ENCODE measurements around the gene STX1A. TPM values are rescaled to one million over a fixed set of nuclear protein-coding genes. Genes with fewer than 3 reads are reported as not detected.
A peak's percentile ranks its signal among the peaks of the same experiment; 100 is the strongest.

STX1A gene
- 2.5 and 6.5 TPM in 2 replicates for total RNA-seq (2014; rRNA removed; shearing (Covaris generic))

- DNase-seq (ENCODE audit: low spot score) = peak; percentile 68
- in situ Hi-C loops (cut with HindIII; ENCODE audit: low sequenced_read_pairs) = no loop called here
Measured at GRCh38 chr7:73718905-73719805, at the start of gene STX1A. STX1A (minus strand) TSS chr7:73719669; CDS start chr7:73719631, 38 bp downstream.

DNA sequence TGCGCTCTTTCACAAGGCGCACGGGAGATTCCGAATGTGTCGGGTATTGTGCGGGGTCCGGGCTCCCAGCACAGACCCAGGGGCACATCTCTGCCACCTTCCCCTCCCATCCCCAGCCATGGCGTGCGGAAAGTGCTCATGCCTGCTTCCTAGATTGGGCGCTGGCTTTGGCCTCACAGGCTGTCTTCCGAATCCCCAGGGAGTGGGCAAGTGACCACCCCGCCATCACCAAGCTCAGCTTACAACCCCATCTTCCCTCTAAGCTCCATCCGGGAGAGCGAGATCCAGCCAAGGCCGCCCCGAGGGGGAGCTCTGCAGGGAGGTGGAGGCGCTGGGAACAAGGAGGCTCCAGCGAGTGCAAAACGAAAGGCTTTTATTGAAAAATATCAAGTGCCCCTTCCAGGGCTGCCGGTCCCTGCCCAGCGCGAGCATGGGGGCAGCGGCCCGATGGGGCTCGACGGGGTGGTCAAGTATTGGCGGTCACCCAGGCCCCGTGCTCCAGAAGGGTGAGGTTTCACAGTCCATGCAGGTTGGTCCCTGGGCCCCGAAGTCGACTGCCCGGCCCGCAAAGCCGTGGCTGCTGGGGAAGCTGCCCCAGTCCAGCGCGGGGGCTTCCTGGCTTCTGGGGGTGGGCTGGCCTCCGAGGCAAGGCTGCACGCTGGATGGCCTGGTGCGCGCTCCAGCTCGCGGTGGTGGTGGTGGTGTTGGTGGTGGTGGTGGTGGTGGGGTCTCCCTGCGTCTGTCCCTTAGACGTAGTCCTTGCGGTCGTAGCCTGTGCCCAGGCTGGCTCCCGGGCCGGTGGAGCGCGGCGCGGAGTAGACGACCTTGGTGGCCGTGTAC is 49.4 kb upstream of the STX1A start:
- DNase-seq (ENCODE audit: low spot score) = no peak
- in situ Hi-C loops (cut with HindIII; ENCODE audit: low sequenced_read_pairs) = no loop called here

- in situ Hi-C loops (cut with HindIII; ENCODE audit: low sequenced_read_pairs) = no loop called here
- DNase-seq (ENCODE audit: low spot score) = no peak
Measured at GRCh38 chr7:73766556-73767229, 47.2 kb upstream of the STX1A start.

DNA sequence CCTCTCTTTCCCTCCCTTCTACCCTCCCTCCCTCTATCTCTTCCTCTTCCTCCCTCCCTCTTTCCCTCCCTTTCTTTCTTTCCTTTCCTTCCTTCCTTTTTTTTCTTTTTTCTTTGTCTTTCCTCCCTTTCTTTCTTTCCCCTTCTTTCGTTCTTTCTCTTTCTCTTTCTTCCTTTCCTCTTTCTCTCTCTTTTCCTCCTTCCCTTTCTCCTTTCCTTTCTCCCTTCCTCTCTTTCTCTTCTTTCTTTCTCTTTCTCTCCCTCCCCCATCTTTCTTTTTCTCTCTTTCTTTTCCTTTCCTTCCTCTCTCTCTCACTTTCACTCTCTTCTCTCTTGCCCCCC is 43.2 kb upstream of the STX1A start:
- no peak for DNase-seq (ENCODE audit: low spot score)
- in situ Hi-C loops (cut with HindIII; ENCODE audit: low sequenced_read_pairs) = no loop called here

- DNase-seq (ENCODE audit: low spot score) = no peak
- in situ Hi-C loops (cut with HindIII; ENCODE audit: low sequenced_read_pairs) = no loop called here
Measured at GRCh38 chr7:73761854-73762658, 42.6 kb upstream of the STX1A start.

DNA sequence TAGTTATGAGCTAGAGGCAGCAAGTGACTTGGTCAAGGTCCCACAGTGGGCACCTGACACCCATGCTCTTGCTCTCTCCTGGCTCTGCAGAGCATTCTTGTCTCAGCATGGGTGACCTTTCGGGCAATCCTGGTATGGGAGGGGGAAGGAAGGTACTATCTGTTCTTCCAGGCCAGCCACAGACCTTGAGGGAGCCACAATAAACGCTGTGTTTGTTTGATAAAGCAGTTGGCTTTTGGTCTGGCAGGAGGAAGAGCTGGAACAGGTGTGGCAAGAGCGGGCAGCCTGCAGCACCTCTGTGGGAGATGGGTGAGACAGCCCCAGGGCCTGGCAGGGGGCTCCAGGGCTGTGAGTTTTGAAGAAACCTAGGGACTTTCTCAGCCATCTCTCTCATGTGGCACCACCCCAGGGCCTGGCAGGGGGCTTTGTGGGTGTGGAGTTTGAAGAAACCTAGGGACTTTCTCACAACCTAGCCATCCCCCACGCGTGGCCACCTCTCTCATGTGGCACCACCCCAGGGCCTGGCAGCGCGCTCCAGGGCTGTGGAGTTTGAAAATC is 39.2 kb upstream of the STX1A start:
- in situ Hi-C loops (cut with HindIII; ENCODE audit: low sequenced_read_pairs) = no loop called here
- no peak for DNase-seq (ENCODE audit: low spot score)

DNA sequence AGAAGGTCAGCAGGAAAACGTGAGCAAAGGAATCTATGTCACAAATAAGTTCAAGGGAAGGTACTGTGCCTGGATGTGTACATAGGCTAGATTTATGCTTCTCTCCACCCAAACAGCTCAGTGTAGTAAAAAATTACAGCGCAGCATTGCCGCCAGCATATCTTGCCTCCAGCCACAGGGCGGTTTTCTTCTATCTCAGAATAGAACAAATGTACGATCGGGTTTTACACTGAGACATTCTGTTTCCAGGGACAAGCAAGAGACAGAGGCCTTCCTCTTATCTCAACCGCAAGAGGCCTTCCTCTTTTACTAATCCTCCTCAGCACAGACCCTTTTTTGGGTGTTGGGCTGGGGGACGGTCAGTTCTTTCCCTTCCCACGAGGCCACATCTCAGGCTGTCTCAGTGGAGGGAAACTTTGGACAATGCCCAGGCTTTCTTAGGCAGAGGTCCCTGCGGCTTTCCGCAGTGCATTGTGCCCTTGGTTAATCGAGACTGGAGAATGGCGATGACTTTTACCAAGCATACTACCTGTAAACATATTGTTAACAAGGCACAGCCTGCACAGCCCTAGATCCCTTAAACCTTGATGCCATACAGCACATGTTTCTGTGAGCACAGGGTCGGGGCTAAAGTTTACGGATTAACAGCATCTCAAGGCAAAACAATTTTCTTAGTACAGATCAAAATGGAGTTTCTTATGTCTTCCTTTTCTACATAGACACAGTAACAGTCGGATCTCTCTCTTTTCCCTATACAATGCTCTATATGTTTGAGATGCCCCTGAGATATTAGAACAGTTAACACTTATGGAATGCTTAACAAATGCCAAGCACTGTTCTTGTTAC is 30.7 kb upstream of the STX1A start:
- in situ Hi-C loops (cut with HindIII; ENCODE audit: low sequenced_read_pairs) = no loop called here
- DNase-seq (ENCODE audit: low spot score) = no peak

DNA sequence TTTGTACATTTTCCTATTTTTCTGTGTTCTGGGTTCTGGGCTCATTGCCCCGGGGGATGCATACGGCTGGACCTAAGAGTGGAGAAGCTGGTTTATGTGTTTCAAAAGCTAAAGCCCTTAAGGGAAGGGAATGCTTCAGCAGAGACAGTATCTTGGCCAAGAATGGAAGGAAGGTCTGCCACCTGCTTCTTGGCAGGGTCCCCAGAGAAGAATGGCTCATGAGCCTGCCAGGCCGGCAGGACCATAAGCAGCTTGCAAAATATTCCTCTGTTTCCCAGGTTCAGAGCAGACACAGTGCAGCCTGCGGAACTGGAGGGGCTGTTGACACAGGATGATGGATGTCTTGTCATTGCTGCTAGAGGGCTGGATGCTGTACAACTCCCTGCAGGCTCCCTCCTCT is 26.9 kb upstream of the STX1A start:
- DNase-seq (ENCODE audit: low spot score) = peak; percentile 98
- in situ Hi-C loops (cut with HindIII; ENCODE audit: low sequenced_read_pairs) = no loop called here

- in situ Hi-C loops (cut with HindIII; ENCODE audit: low sequenced_read_pairs) = no loop called here
- peak; percentile 91 for DNase-seq (ENCODE audit: low spot score)
Measured at GRCh38 chr7:73742753-73743641, 23.5 kb upstream of the STX1A start.

GRCh38 chr7:73742338-73742752 is 22.9 kb upstream of the STX1A start:
- no peak for DNase-seq (ENCODE audit: low spot score)
- in situ Hi-C loops (cut with HindIII; ENCODE audit: low sequenced_read_pairs) = no loop called here

DNA sequence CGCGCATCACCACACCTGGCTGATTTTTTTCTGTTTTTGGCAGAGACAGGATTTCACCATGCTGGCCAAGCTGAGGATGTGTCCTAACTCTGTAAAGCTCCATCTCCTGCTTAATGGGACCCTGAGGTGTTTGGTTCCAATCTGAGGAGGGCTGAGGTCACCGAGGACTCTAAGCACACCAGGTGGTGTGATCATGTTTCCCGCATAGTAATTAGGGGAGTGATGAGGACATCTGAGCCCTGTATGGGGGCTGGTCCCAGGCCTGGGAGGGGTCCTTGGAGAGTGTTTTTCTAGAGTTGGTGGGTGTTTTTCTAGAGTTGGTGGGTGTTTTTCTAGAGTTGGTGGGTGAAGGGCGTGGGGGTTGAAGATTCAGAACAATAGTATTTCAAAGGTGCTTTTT is 22.1 kb upstream of the STX1A start:
- no peak for DNase-seq (ENCODE audit: low spot score)
- in situ Hi-C loops (cut with HindIII; ENCODE audit: low sequenced_read_pairs) = no loop called here

- in situ Hi-C loops (cut with HindIII; ENCODE audit: low sequenced_read_pairs) = no loop called here
Measured at GRCh38 chr7:73740771-73741170, 21.3 kb upstream of the STX1A start.

DNA sequence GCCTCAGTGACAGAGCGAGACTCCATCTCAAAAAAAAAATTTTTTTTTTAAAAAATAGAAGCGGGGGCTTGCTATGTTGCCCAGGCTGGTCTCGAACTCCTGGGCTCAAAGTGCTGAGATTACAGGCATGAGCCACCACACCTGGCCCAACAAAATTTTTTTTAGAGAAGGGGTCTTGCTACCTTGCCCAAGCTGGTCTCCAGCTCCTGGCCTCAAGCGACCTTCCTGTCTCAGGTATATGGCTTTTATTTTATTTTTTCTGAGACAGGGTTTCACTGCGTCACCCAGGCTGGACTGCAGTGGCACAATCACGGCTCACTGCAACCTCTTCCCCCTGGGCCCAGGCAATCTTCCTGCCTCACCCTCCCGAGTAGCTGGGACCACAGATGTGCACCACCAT is 20.7 kb upstream of the STX1A start:
- in situ Hi-C loops (cut with HindIII; ENCODE audit: low sequenced_read_pairs) = no loop called here
- no peak for DNase-seq (ENCODE audit: low spot score)

More at GRCh38 chr7:73740771-73741170, 21.3 kb upstream of the STX1A start:
- no peak for DNase-seq (ENCODE audit: low spot score)

- DNase-seq (ENCODE audit: low spot score) = no peak
- in situ Hi-C loops (cut with HindIII; ENCODE audit: low sequenced_read_pairs) = no loop called here
Measured at GRCh38 chr7:73739387-73739767, 19.9 kb upstream of the STX1A start.

DNA sequence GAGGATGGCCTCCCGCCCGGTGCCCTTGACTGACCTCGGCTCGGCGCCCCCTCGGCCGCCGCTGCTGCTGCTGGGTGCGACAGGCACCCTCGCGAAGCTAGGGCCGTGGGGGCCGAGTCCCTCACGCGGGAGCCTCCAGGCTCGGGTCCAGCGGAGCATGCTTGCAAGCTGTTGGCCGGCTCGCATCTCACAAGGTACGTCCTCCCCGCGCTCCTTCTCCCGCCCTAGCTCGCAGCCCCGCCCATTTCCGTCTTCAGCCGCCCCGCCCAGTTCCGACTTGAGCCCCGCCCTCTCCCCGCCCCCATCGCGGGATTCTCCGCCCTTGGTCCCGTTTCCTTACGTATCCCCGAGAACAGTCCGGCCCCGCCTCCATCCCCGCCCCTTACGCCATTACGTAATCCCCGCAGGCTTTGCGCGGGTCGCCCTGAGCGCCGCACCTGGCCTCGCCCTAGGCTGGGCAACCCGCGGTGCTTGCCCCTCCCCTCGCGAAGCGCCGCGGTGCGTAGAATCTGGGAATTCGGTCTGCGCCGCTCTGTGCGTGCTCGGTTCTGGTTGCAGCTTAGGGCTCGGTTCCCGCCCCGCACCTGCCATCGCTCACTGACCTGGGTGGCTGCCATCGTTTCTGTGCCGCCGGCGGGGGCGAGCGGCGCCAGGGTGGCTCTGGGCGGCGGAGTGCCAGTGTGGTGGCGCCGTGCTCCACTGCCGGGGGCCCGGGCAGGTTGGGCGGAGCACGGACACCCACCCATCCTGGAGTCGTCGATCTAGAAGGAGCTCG is 19.3 kb upstream of the STX1A start, which contains the start of gene ABHD11:
Gene ABHD11, minus strand, starts transcription at position 191 of the 775 bp plus-strand sequence. Its CDS starts 32 bp downstream, at position 159.
- DNase-seq (ENCODE audit: low spot score) = peak; percentile 99
- in situ Hi-C loops (cut with HindIII; ENCODE audit: low sequenced_read_pairs) = no loop called here

DNA sequence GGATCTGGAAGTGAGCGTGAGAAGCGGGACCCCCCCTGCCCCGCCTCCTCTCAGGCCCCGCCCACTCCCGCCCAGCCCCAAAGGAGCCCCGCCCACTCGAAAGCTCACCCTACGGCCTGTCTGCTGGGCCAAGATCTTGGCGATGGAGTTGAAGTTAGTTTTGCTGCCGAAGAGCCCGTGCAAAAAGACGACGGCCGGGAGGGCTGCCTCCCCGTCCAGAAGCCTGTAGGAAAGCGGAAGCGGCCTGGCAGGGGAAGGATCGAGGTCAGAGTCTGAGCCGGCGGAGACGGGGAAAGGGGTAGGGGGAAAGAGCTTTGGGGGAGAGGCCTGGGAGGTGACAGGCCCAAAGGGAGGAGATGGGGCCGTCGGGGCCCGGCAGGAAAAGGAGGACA is 18.7 kb upstream of the STX1A start:
- DNase-seq (ENCODE audit: low spot score) = peak; percentile 52
- in situ Hi-C loops (cut with HindIII; ENCODE audit: low sequenced_read_pairs) = no loop called here
